HL-60 (cell line): ENCODE measurements around the gene BMP2K.

Source experiments
- DNase-seq, 2 experiments: peaks; one replicate each; pipeline ENCODE4 v3.0.0-alpha.2; 2010 to 2020; ENCODE audit warnings: low read depth in 1 of 2, low spot score in 1 of 2
- H3K27ac ChIP-seq: fragments of 250-450 bp; sonication (Bioruptor Pico); replicated peaks from 2 replicates; pipeline ENCODE4 v1.5.1; 2020; ENCODE audit warnings: mild to moderate bottlenecking, moderate library complexity
- H3K27me3 ChIP-seq: fragments of 250-450 bp; sonication (Bioruptor Pico); 2 replicates; pipeline ENCODE4 v1.5.1; 2021; ENCODE audit warnings: mild to moderate bottlenecking, moderate library complexity; ENCODE audit not compliant: insufficient read depth, poor library complexity, severe bottlenecking
- H3K4me3 ChIP-seq: replicated peaks from 2 replicates; pipeline ENCODE4 v1.5.1; 2011; ENCODE audit warnings: mild to moderate bottlenecking, control low read depth, low read length; ENCODE audit not compliant: insufficient read depth
- GABPA ChIP-seq: IDR thresholded peaks from 2 replicates; pipeline ENCODE4 v1.6.1; 2012; ENCODE audit warnings: low read depth
- POLR2AphosphoS5 ChIP-seq: IDR thresholded peaks from 2 replicates; pipeline ENCODE4 v1.6.1; 2012; ENCODE audit warnings: low read depth
- SPI1 ChIP-seq: IDR thresholded peaks from 2 replicates; pipeline ENCODE4 v1.6.1; 2012; ENCODE audit warnings: low read depth, mild to moderate bottlenecking, borderline replicate concordance
- long read RNA-seq: library from polyadenylated mRNA; unstranded; transcript quantifications from one replicate; pipeline ENCODE4 v2.0.0, GENCODE V29; 2020
- TF ChIP-seq, protein P1 (sequence below): IDR thresholded peaks from one replicate; pipeline ENCODE4 v1.5.1; 2011; ENCODE audit warnings: low read length, control low read depth, inconsistent platforms; ENCODE audit not compliant: insufficient read depth
- TF ChIP-seq, protein P2 (sequence below): IDR thresholded peaks from 2 replicates; pipeline ENCODE4 v1.6.1; 2012; ENCODE audit warnings: low read depth; ENCODE audit not compliant: insufficient replicate concordance

BMP2K gene
- long read RNA-seq, partial matches to known transcripts: 3 of 7 reads
- long read RNA-seq, other reads (novel, unspliced or antisense): 4 of 7 reads

DNA sequence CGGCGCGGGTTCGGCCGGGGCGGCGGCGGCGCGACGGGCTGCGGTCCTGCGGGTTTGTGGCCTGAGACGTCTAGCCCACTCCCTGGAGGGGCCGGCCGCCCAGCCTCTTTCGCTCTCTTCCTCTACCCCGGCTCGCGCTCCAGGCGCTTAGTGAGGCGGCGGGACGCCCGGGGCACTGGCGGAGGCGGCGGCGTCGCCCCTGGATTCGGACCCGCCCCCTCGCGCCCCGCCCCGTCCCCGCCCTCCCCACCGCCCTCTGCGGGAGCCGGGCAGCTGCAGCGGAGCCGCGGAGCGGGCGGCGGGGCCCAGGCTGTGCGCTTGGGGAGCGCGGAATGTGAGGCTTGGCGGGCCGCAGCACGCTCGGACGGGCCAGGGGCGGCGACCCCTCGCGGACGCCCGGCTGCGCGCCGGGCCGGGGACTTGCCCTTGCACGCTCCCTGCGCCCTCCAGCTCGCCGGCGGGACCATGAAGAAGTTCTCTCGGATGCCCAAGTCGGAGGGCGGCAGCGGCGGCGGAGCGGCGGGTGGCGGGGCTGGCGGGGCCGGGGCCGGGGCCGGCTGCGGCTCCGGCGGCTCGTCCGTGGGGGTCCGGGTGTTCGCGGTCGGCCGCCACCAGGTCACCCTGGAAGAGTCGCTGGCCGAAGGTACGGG is at the start of gene BMP2K:
TSS of gene BMP2K (plus strand) at position 272 of the 650 bp plus-strand sequence. CDS start at position 466, 194 bp downstream.
- peak; percentile 46 to 78 for DNase-seq
- Histone ChIP-seq H3K27ac (peak within 1 kb of the TSS; percentile 98), H3K4me3 (peak within 1 kb of the TSS; percentile 57), H3K27me3 (no peaks in the 10 kb centered on the region)
- TF ChIP-seq, protein P1, sequence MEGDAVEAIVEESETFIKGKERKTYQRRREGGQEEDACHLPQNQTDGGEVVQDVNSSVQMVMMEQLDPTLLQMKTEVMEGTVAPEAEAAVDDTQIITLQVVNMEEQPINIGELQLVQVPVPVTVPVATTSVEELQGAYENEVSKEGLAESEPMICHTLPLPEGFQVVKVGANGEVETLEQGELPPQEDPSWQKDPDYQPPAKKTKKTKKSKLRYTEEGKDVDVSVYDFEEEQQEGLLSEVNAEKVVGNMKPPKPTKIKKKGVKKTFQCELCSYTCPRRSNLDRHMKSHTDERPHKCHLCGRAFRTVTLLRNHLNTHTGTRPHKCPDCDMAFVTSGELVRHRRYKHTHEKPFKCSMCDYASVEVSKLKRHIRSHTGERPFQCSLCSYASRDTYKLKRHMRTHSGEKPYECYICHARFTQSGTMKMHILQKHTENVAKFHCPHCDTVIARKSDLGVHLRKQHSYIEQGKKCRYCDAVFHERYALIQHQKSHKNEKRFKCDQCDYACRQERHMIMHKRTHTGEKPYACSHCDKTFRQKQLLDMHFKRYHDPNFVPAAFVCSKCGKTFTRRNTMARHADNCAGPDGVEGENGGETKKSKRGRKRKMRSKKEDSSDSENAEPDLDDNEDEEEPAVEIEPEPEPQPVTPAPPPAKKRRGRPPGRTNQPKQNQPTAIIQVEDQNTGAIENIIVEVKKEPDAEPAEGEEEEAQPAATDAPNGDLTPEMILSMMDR: no peak
- TF ChIP-seq, protein P2, sequence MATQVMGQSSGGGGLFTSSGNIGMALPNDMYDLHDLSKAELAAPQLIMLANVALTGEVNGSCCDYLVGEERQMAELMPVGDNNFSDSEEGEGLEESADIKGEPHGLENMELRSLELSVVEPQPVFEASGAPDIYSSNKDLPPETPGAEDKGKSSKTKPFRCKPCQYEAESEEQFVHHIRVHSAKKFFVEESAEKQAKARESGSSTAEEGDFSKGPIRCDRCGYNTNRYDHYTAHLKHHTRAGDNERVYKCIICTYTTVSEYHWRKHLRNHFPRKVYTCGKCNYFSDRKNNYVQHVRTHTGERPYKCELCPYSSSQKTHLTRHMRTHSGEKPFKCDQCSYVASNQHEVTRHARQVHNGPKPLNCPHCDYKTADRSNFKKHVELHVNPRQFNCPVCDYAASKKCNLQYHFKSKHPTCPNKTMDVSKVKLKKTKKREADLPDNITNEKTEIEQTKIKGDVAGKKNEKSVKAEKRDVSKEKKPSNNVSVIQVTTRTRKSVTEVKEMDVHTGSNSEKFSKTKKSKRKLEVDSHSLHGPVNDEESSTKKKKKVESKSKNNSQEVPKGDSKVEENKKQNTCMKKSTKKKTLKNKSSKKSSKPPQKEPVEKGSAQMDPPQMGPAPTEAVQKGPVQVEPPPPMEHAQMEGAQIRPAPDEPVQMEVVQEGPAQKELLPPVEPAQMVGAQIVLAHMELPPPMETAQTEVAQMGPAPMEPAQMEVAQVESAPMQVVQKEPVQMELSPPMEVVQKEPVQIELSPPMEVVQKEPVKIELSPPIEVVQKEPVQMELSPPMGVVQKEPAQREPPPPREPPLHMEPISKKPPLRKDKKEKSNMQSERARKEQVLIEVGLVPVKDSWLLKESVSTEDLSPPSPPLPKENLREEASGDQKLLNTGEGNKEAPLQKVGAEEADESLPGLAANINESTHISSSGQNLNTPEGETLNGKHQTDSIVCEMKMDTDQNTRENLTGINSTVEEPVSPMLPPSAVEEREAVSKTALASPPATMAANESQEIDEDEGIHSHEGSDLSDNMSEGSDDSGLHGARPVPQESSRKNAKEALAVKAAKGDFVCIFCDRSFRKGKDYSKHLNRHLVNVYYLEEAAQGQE: no peak
- TF ChIP-seq SPI1: no peak
- TF ChIP-seq GABPA: no peak
- TF ChIP-seq POLR2AphosphoS5: no peak; the same call in none of the 2 replicates

DNA sequence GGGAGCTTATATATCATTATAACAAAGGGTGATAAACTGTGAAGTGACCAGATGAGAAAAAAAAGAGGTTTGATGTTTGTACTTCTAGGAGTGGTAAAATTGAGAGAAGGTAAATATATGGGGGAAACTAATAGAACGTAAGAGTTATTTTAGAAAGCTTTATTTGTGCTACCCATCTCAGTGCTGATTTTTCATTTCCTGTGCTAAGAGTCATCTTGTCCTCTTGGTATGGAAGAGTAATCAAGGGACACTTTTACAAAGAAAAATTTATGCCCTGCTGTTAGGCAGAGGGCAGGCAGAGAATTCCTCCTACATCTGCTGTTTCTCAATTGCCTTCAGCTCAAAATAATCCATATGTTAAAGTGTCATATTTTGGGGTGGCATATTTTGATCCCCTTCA is 49.6 kb upstream of the BMP2K start:
- H3K27me3 ChIP-seq: no peaks in the 10 kb centered on the region
- H3K27ac ChIP-seq: no peak overlapping the region
- DNase-seq: no peak
- TF ChIP-seq, protein P2: no peak
- no peak for TF ChIP-seq SPI1
- TF ChIP-seq, protein P1: no peak
- TF ChIP-seq POLR2AphosphoS5: no peak
- TF ChIP-seq GABPA: no peak
- H3K4me3 ChIP-seq: no peak overlapping the region

DNA sequence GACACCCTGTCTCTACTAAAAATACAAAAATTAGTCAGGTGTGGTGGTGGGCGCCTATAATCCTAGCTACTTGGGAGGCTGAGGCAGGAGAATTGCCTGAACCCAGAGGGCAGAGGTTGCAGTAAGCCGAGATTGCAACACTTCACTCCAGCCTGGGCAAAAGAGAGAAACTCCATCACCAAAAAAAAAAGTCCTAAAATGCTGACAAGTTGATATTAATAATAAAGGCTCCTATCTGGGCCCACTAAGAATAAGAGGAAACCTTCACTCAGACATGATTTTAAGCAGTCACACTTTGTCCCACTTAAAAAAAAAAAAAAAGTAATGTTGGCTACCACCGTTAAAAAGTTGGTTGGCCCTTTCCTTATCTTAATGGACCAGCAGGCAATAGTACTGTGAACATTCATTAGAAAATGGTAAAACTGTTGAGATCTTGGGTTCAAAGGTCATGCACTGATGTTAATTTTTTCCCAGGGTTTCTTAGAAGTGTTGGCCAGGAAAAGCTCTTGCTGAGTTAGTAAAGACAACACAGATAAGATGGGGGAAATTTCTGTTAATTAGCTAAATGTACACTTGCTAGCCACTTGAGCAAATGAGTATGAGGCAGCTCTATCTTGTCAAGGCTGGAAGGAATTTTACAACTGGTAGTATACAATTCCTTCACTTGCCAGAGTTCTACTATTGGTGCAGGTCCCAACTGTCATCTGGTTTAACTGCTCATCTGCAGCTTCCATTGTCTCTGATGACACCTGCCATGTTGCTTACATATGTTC is 43.6 kb upstream of the BMP2K start:
- DNase-seq: no peak
- Histone ChIP-seq H3K4me3 (no peak overlapping the region), H3K27ac (no peak overlapping the region), H3K27me3 (no peaks in the 10 kb centered on the region)
- TF ChIP-seq POLR2AphosphoS5 (no peak), GABPA (no peak), SPI1 (no peak)
- TF ChIP-seq, protein P1: no peak
- TF ChIP-seq, protein P2: no peak
